GM12878 (cell line): ENCODE measurements around the gene DGKB. TPM values are rescaled to one million over a fixed set of nuclear protein-coding genes. Genes with fewer than 3 reads are reported as not detected.

Source experiments
- ATAC-seq: fragments of 200-7000 bp; cut with Tn5 transposase; 3 replicates; pipeline ENCODE4 v1.9.1; 2020; ENCODE audit warnings: mild to moderate bottlenecking, moderate library complexity
- BruUV-seq: library from RNA; stranded (reverse); fragments of 400-500 nt; replicated peaks from 2 replicates; lab custom pipeline; 2021; lab: Mats Ljungman, UMichigan
- CTCF ChIA-PET: fragments of 300-600 bp; sonication (Branson Sonifier 250); formaldehyde crosslinking; extraction: SDS; loops from one replicate; lab custom pipeline; 2021; ENCODE audit warnings: inconsistent platforms; lab: Yijun Ruan, JAX
- POLR2A ChIA-PET: fragments of 350-600 bp; formaldehyde crosslinking; extraction: SDS; loops from one replicate; lab custom pipeline; 2021; ENCODE audit warnings: inconsistent platforms; lab: Charles Lee
- RAD21 ChIA-PET: fragments of 300-600 bp; sonication (Branson Sonifier 250); formaldehyde crosslinking; loops from one replicate; lab custom pipeline; 2023; ENCODE audit warnings: antibody characterized with exemption; ENCODE audit not compliant: unreplicated experiment; lab: Charles Lee
- SMC1A ChIA-PET: fragments of 300-600 bp; sonication (Branson Sonifier 250); formaldehyde crosslinking; loops from one replicate; lab custom pipeline; 2023; ENCODE audit not compliant: unreplicated experiment, uncharacterized antibody; lab: Charles Lee
- DNase-seq: peaks from one replicate; pipeline ENCODE4 v3.0.0-alpha.2; 2011; ENCODE audit warnings: low read depth, low spot score
- FAIRE-seq: peaks from 3 replicates; lab custom pipeline; 2011; peaks lifted over from hg19 to GRCh38; lab: Jason Lieb, UNC
- H2AFZ ChIP-seq: 2 replicates; pipeline ENCODE4 v1.6.0; 2011; ENCODE audit warnings: low read depth, low read length, control low read depth; ENCODE audit not compliant: control insufficient read depth
- H3K27ac ChIP-seq: 2 replicates; pipeline ENCODE4 v1.5.1; 2011; ENCODE audit warnings: control low read depth; ENCODE audit not compliant: control insufficient read depth, insufficient read depth
- H3K27me3 ChIP-seq, 2 experiments: replicated peaks in 1 of 2; 2 replicates each; pipeline versions ENCODE4 v1.6.0 to v1.6.1; 2011; ENCODE audit warnings: low read length in 1 of 2; ENCODE audit not compliant: control insufficient read depth in 2 of 2, insufficient read depth in 2 of 2
- H3K36me3 ChIP-seq, 2 experiments: 2 replicates each; pipeline ENCODE4 v1.5.1; 2011; ENCODE audit warnings: low read length in 1 of 2; ENCODE audit not compliant: control insufficient read depth in 2 of 2, insufficient read depth in 2 of 2
- H3K4me1 ChIP-seq: 2 replicates; pipeline ENCODE4 v1.6.1; 2011; ENCODE audit warnings: mild to moderate bottlenecking, low read length, moderate library complexity, mixed read lengths; ENCODE audit not compliant: control insufficient read depth, insufficient read depth
- H3K4me2 ChIP-seq: 2 replicates; pipeline ENCODE4 v1.6.0; 2011; ENCODE audit warnings: control low read depth; ENCODE audit not compliant: control insufficient read depth, insufficient read depth
- H3K4me3 ChIP-seq: fragments of 200-600 bp; sonication (generic); 2 replicates; pipeline ENCODE4 v1.5.1; 2016
- H3K79me2 ChIP-seq: 2 replicates; pipeline ENCODE4 v1.6.0; 2011; ENCODE audit warnings: low read length; ENCODE audit not compliant: control insufficient read depth, insufficient read depth
- H3K9ac ChIP-seq: 2 replicates; pipeline ENCODE4 v1.8.0; 2011; ENCODE audit warnings: low read length, control low read depth, mixed read lengths; ENCODE audit not compliant: control insufficient read depth, insufficient read depth
- H3K9me3 ChIP-seq: replicated peaks from 3 replicates; pipeline ENCODE4 v1.5.1; 2011; ENCODE audit warnings: mild to moderate bottlenecking, low read length; ENCODE audit not compliant: control insufficient read depth, insufficient read depth
- H4K20me1 ChIP-seq: 2 replicates; pipeline ENCODE4 v1.6.0; 2011; ENCODE audit not compliant: control insufficient read depth, insufficient read depth
- BRCA1 ChIP-seq: IDR thresholded peaks from 2 replicates; pipeline ENCODE4 v1.6.1; 2011; ENCODE audit warnings: low read depth, low read length, improper control_type of control experiment
- CHD1 ChIP-seq: IDR thresholded peaks from 2 replicates; pipeline ENCODE4 v1.6.1; 2012; ENCODE audit warnings: low read depth, low read length, improper control_type of control experiment
- IRF4 ChIP-seq: IDR thresholded peaks from 2 replicates; pipeline ENCODE4 v1.6.1; 2011; ENCODE audit warnings: low read depth, low read length
- JUND ChIP-seq: IDR thresholded peaks from 2 replicates; pipeline ENCODE4 v1.6.1; 2012; ENCODE audit warnings: low read depth, mild to moderate bottlenecking, low read length, improper control_type of control experiment, moderate library complexity
- MTA3 ChIP-seq: IDR thresholded peaks from 2 replicates; pipeline ENCODE4 v1.6.1; 2012; ENCODE audit warnings: low read length, inconsistent platforms, borderline replicate concordance
- NFXL1 ChIP-seq: fragments of 450-650 bp; IDR thresholded peaks from 2 replicates; pipeline ENCODE4 v1.6.1; 2017; ENCODE audit warnings: antibody characterized with exemption, mild to moderate bottlenecking, borderline replicate concordance
- PAX8 ChIP-seq: fragments of 450-650 bp; IDR thresholded peaks from 2 replicates; pipeline ENCODE4 v1.6.1; 2017; ENCODE audit warnings: mild to moderate bottlenecking, moderate library complexity
- SMAD1 ChIP-seq: fragments of 450-650 bp; IDR thresholded peaks from 2 replicates; pipeline ENCODE4 v1.6.1; 2018; ENCODE audit warnings: mild to moderate bottlenecking, low read depth; ENCODE audit not compliant: partially characterized antibody
- SUPT20H ChIP-seq: IDR thresholded peaks from 2 replicates; pipeline ENCODE4 v1.6.1; 2011; ENCODE audit warnings: low read depth, mild to moderate bottlenecking, low read length, moderate library complexity, borderline replicate concordance; ENCODE audit not compliant: control insufficient read depth
- WRNIP1 ChIP-seq: IDR thresholded peaks from 2 replicates; pipeline ENCODE4 v1.6.1; 2011; ENCODE audit warnings: low read depth, low read length, improper control_type of control experiment, borderline replicate concordance
- YBX1 ChIP-seq: fragments of 450-650 bp; IDR thresholded peaks from 2 replicates; pipeline ENCODE4 v1.6.1; 2016; ENCODE audit warnings: antibody characterized with exemption
- ZNF384 ChIP-seq: IDR thresholded peaks from 2 replicates; pipeline ENCODE4 v1.6.1; 2012; ENCODE audit warnings: low read depth, mild to moderate bottlenecking, low read length, improper control_type of control experiment, borderline replicate concordance
- WGBS: methylation state at CpG from one replicate; pipeline ENCODE4 v1.1.6; 2016; ENCODE audit warnings: low lambda C conversion rate; ENCODE audit not compliant: insufficient replicate concordance, insufficient coverage; ENCODE audit errors: missing lambda C conversion rate; 5-methylcytosine and 5-hydroxymethylcytosine counted together
- in situ Hi-C: fragments of 300-500 bp; cut with MboI; formaldehyde crosslinking; loops from 9 replicates; pipeline ENCODE4 v1.14.3; 2018; ENCODE audit warnings: mixed read lengths
- intact Hi-C: fragments of 100-400 bp; cut with micrococcal nuclease; formaldehyde crosslinking; loops from one replicate; pipeline ENCODE4 v1.14.2; 2022; ENCODE audit not compliant: unreplicated experiment
- polyA plus RNA-seq, 11 experiments: library from polyadenylated mRNA; depleted of rRNA in 4 of 11; unstranded in 6 of 11; stranded (reverse) in 5 of 11; fragments of >200 nt; fragmentation: Nextera tagmentation in 4 of 11; fragmentation: Illumina TruSeq in 1 of 11; extraction: Ambion mirVana in 4 of 11; extraction: Trizol in 1 of 11; gene quantifications; 1 replicate in 1 of 11; 2 replicates in 10 of 11; pipeline versions ENCODE4 v1.2.1 to v1.2.3, GENCODE V29; 2011 to 2016; ENCODE audit warnings: inconsistent platforms in 2 of 11, missing spikeins in 2 of 11, low read depth in 1 of 11
- total RNA-seq, 4 experiments: library from RNA; depleted of rRNA in 3 of 4; stranded (reverse); fragments of >200 nt in 3 of 4; fragmentation: Illumina TruSeq in 1 of 4; extraction: Trizol in 1 of 4; gene quantifications; 2 replicates each; pipeline versions ENCODE4 v1.2.1 to v1.2.3, GENCODE V29; 2013 to 2021
- TF ChIP-seq, protein P1 (sequence below): IDR thresholded peaks from 2 replicates; pipeline ENCODE4 v1.6.1; 2011; ENCODE audit warnings: borderline replicate concordance, low read depth, mild to moderate bottlenecking, moderate library complexity, low read length; ENCODE audit not compliant: insufficient read depth, poor library complexity, severe bottlenecking
- TF ChIP-seq, protein P2 (sequence below): IDR thresholded peaks from 2 replicates; pipeline ENCODE4 v1.6.1; 2011; ENCODE audit warnings: mild to moderate bottlenecking, low read depth, low read length, moderate library complexity; ENCODE audit not compliant: insufficient replicate concordance
- TF ChIP-seq, protein P3 (sequence below): IDR thresholded peaks from 2 replicates; pipeline ENCODE4 v1.6.1; 2011; ENCODE audit warnings: borderline replicate concordance, low read depth, mild to moderate bottlenecking, moderate library complexity, mixed read lengths, low read length; ENCODE audit not compliant: insufficient read depth; ENCODE audit errors: extremely low read length
- TF ChIP-seq, protein P4 (sequence below): IDR thresholded peaks from 2 replicates; pipeline ENCODE4 v1.6.1; 2011; ENCODE audit warnings: low read depth, mild to moderate bottlenecking, low read length, moderate library complexity, borderline replicate concordance; ENCODE audit errors: extremely low read depth
- TF ChIP-seq, protein P5 (sequence below): fragments of 450-650 bp; IDR thresholded peaks from 2 replicates; pipeline ENCODE4 v1.6.1; 2018; ENCODE audit warnings: borderline replicate concordance, mild to moderate bottlenecking; ENCODE audit not compliant: partially characterized antibody

The DGKB gene
- total and polyA plus RNA-seq, 10 of the 15 experiments (the other 5 are each of a cell fraction or from before 2014, with no cell fraction given): 0.02 to 0.10 (median 0.04) TPM; not detected in 6

DNA sequence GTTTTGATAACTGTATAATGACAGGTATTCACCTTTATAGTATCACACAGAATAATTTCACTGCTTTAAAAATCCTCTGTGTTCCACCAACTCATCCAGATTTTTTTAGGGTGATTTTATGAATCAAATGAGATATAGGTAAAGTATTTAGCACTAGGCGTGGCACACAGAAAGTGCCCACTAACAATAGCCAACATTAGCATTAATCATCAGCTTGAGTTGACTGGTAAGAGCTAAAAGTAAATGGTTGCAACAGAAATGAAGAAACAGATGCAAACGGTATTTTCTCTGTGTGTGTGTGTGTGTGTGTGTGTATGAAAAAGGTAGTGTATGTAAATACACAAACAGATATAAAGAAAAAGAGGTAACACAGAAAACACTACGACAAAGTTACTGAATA, 534.3 kb downstream of the DGKB start (continued):
- TF ChIP-seq ZNF384 (no peak), WRNIP1 (no peak), CHD1 (no peak), IRF4 (no peak), YBX1 (no peak), PAX8 (no peak), SMAD1 (no peak)

DNA sequence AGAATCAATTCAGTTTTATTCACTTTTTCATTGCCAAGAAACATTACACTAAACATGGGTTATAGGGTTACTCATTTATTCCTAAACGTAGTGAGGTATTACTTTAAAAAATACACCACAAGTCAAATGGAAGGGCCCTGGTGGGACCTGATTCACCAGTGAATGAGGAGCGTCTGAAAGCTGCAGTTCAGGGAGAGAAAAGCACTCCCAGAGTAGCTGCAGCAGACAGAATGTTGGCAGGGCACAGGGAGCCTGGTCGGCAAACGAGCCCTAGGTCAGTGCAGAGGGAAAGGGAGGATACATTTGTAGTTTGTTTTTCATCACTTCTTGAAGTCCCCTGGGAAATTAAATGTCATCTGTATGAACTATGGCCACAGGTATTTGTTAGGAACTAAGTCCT, 551.4 kb downstream of the DGKB start:
- Histone ChIP-seq H3K79me2 (no peaks in the 10 kb centered on the region), H3K9ac (no peak overlapping the region), H3K4me3 (no peak overlapping the region), H2AFZ (no peak overlapping the region), H3K9me3 (no peaks in the 10 kb centered on the region), H3K27me3 (no peaks in the 10 kb centered on the region), H3K36me3 (no peaks in the 10 kb centered on the region), H4K20me1 (no peaks in the 10 kb centered on the region), H3K4me1 (no peaks in the 10 kb centered on the region), H3K4me2 (no peak overlapping the region), H3K27ac (no peak overlapping the region)
- ChIA-PET RAD21 (no interaction called here), POLR2A (no interaction called here), SMC1A (no interaction called here), CTCF (interaction anchor here (1.0 to 1.2 kb wide), 2 partner anchors 8 to 20 kb away, joined by 3 to 4 read pairs; no protein-coding TSS in a partner anchor)
- BruUV-seq: no TSS peak
- 8% methylated on average over 4 of the region's 4 CpGs for WGBS
- no peak for ATAC-seq
- no peak for DNase-seq
- intact Hi-C loops (no loop called here), in situ Hi-C loops (no loop called here)
- FAIRE-seq: no peak
- TF ChIP-seq NFXL1: no peak
- TF ChIP-seq MTA3: no peak
- no peak for TF ChIP-seq BRCA1
- TF ChIP-seq, protein P1, sequence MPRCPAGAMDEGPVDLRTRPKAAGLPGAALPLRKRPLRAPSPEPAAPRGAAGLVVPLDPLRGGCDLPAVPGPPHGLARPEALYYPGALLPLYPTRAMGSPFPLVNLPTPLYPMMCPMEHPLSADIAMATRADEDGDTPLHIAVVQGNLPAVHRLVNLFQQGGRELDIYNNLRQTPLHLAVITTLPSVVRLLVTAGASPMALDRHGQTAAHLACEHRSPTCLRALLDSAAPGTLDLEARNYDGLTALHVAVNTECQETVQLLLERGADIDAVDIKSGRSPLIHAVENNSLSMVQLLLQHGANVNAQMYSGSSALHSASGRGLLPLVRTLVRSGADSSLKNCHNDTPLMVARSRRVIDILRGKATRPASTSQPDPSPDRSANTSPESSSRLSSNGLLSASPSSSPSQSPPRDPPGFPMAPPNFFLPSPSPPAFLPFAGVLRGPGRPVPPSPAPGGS: no peak
- TF ChIP-seq, protein P2, sequence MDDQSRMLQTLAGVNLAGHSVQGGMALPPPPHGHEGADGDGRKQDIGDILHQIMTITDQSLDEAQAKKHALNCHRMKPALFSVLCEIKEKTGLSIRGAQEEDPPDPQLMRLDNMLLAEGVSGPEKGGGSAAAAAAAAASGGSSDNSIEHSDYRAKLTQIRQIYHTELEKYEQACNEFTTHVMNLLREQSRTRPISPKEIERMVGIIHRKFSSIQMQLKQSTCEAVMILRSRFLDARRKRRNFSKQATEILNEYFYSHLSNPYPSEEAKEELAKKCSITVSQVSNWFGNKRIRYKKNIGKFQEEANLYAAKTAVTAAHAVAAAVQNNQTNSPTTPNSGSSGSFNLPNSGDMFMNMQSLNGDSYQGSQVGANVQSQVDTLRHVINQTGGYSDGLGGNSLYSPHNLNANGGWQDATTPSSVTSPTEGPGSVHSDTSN: no peak
- TF ChIP-seq, protein P3, sequence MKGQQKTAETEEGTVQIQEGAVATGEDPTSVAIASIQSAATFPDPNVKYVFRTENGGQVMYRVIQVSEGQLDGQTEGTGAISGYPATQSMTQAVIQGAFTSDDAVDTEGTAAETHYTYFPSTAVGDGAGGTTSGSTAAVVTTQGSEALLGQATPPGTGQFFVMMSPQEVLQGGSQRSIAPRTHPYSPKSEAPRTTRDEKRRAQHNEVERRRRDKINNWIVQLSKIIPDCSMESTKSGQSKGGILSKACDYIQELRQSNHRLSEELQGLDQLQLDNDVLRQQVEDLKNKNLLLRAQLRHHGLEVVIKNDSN: no peak
- no peak for TF ChIP-seq SUPT20H
- no peak for TF ChIP-seq ZNF384
- TF ChIP-seq, protein P4, sequence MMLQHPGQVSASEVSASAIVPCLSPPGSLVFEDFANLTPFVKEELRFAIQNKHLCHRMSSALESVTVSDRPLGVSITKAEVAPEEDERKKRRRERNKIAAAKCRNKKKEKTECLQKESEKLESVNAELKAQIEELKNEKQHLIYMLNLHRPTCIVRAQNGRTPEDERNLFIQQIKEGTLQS: no peak
- TF ChIP-seq JUND: no peak
- TF ChIP-seq, protein P5, sequence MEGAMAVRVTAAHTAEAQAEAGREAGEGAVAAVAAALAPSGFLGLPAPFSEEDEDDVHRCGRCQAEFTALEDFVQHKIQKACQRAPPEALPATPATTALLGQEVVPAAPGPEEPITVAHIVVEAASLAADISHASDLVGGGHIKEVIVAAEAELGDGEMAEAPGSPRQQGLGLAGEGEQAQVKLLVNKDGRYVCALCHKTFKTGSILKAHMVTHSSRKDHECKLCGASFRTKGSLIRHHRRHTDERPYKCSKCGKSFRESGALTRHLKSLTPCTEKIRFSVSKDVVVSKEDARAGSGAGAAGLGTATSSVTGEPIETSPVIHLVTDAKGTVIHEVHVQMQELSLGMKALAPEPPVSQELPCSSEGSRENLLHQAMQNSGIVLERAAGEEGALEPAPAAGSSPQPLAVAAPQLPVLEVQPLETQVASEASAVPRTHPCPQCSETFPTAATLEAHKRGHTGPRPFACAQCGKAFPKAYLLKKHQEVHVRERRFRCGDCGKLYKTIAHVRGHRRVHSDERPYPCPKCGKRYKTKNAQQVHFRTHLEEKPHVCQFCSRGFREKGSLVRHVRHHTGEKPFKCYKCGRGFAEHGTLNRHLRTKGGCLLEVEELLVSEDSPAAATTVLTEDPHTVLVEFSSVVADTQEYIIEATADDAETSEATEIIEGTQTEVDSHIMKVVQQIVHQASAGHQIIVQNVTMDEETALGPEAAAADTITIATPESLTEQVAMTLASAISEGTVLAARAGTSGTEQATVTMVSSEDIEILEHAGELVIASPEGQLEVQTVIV: no peak
